GM12801 (cell line): ENCODE measurements around the gene S100PBP.

Experiments used
- CTCF ChIP-seq: IDR thresholded peaks from one replicate; pipeline ENCODE4 v1.5.1; 2011; ENCODE audit warnings: control low read depth; ENCODE audit not compliant: insufficient read length; ENCODE audit errors: extremely low read depth

S100PBP gene

GRCh38 chr1:32903991-32904785 is 86.7 kb downstream of the S100PBP start:
- no peak for TF ChIP-seq CTCF

DNA sequence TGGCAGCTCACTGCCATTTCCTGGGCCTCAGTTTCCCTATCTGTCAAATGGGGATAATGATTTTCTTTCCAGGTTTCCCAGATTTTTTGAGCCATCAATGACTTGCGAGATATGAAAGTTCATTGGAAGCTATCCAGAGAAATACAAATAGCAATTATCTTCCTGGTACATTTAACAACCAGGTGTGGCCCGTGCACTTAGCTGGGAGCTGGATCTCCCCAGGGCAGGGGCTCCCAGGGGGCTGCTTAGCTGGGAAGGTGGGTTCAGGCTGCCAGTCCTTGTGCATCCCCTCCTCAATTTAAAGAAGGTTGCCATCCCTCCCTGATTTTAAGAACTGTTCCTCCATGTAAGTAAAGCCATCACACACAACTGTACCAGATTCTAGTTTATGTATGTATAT is 87.3 kb downstream of the S100PBP start:
- no peak for TF ChIP-seq CTCF

- TF ChIP-seq CTCF: no peak
Observed at GRCh38 chr1:32906654-32907053, 89.2 kb downstream of the S100PBP start.

DNA sequence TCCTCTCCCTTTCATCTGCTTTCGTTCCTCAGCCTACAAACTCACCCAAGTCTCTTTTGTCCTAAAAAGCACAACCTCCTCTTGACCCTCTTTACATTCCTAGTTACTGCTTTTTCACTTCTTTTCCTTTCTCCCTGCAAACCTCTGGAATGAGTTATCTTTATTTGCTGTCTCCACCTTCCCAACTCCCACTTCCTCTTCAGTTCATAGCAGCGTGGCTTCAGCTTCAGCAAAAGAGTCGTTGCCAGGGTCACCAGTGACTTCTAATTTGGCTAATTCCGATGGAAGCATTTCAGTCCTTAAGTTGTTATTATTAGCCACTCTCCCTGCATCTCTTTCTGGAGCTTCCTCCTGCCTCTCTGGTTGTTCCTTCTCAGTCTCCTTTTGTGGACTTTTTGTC is 90.0 kb downstream of the S100PBP start:
- no peak for TF ChIP-seq CTCF
